ENCODE data around the gene WDR87. TPM values are rescaled to one million over a fixed set of nuclear protein-coding genes. Genes with fewer than 3 reads are reported as not detected.

Gene WDR87
- total RNA-seq, 1 donor from 2014 or later: not detected

- no peak for TF ChIP-seq CTCF (IDR thresholded peaks at IDR 0.05; ENCODE audit: insufficient read depth, low read length, poor library complexity, severe bottlenecking)
- Histone ChIP-seq H3K27me3 (ENCODE audit: control insufficient read depth, insufficient read depth, low read length) (no peaks in the 10 kb centered on the region), H3K4me3 (ENCODE audit: low read depth, low read length) (no peak overlapping the region), H3K36me3 (ENCODE audit: control insufficient read depth, insufficient read depth, low read length) (no peaks in the 10 kb centered on the region)
- DNase-seq (ENCODE audit: low read depth): no peak
Measured at GRCh38 chr19:37943480-37943879, 37.1 kb upstream of the WDR87 start.

GRCh38 chr19:37942516-37942902 lies 36.1 kb upstream of the WDR87 start:
- no peak for TF ChIP-seq CTCF (IDR thresholded peaks at IDR 0.05; ENCODE audit: insufficient read depth, low read length, poor library complexity, severe bottlenecking)
- Histone ChIP-seq H3K4me3 (ENCODE audit: low read depth, low read length) (no peak overlapping the region), H3K36me3 (ENCODE audit: control insufficient read depth, insufficient read depth, low read length) (no peaks in the 10 kb centered on the region), H3K27me3 (ENCODE audit: control insufficient read depth, insufficient read depth, low read length) (no peaks in the 10 kb centered on the region)
- no peak for DNase-seq (ENCODE audit: low read depth)

- Histone ChIP-seq H3K4me3 (ENCODE audit: low read depth, low read length) (no peak overlapping the region), H3K27me3 (ENCODE audit: control insufficient read depth, insufficient read depth, low read length) (no peaks in the 10 kb centered on the region), H3K36me3 (ENCODE audit: control insufficient read depth, insufficient read depth, low read length) (no peaks in the 10 kb centered on the region)
- TF ChIP-seq CTCF (IDR thresholded peaks at IDR 0.05; ENCODE audit: insufficient read depth, low read length, poor library complexity, severe bottlenecking): no peak
- DNase-seq (ENCODE audit: low read depth): no peak
Measured at GRCh38 chr19:37941782-37942515, 35.6 kb upstream of the WDR87 start.

GRCh38 chr19:37938353-37938752 lies 32.0 kb upstream of the WDR87 start:
- Histone ChIP-seq H3K36me3 (ENCODE audit: control insufficient read depth, insufficient read depth, low read length) (no peaks in the 10 kb centered on the region), H3K4me3 (ENCODE audit: low read depth, low read length) (no peak overlapping the region), H3K27me3 (ENCODE audit: control insufficient read depth, insufficient read depth, low read length) (no peaks in the 10 kb centered on the region)
- TF ChIP-seq CTCF (IDR thresholded peaks at IDR 0.05; ENCODE audit: insufficient read depth, low read length, poor library complexity, severe bottlenecking): no peak
- DNase-seq (ENCODE audit: low read depth): no peak

- DNase-seq (ENCODE audit: low read depth): no peak
- TF ChIP-seq CTCF (IDR thresholded peaks at IDR 0.05; ENCODE audit: insufficient read depth, low read length, poor library complexity, severe bottlenecking): no peak
Measured at GRCh38 chr19:37936886-37937285, 30.5 kb upstream of the WDR87 start.

GRCh38 chr19:37936166-37936565 lies 29.8 kb upstream of the WDR87 start:
- no peaks in the 10 kb centered on the region for H3K36me3 ChIP-seq (ENCODE audit: control insufficient read depth, insufficient read depth, low read length)
- no peak overlapping the region for H3K4me3 ChIP-seq (ENCODE audit: low read depth, low read length)
- no peak for DNase-seq (ENCODE audit: low read depth)
- no peak for TF ChIP-seq CTCF (IDR thresholded peaks at IDR 0.05; ENCODE audit: insufficient read depth, low read length, poor library complexity, severe bottlenecking)
- no peaks in the 10 kb centered on the region for H3K27me3 ChIP-seq (ENCODE audit: control insufficient read depth, insufficient read depth, low read length)

More at GRCh38 chr19:37936886-37937285, 30.5 kb upstream of the WDR87 start:
- no peaks in the 10 kb centered on the region for H3K27me3 ChIP-seq (ENCODE audit: control insufficient read depth, insufficient read depth, low read length)
- no peaks in the 10 kb centered on the region for H3K36me3 ChIP-seq (ENCODE audit: control insufficient read depth, insufficient read depth, low read length)
- no peak overlapping the region for H3K4me3 ChIP-seq (ENCODE audit: low read depth, low read length)

All from kidney epithelial cell (primary cell).